GM12878 (cell line): ENCODE results near the gene ADAMTSL3. TPM values are rescaled to one million over a fixed set of nuclear protein-coding genes. Genes with fewer than 3 reads are reported as not detected.
A peak's percentile ranks its signal among the peaks of the same experiment; 100 is the strongest.

Experiments used
- ATAC-seq: fragments of 200-7000 bp; cut with Tn5 transposase; 3 replicates; pipeline ENCODE4 v1.9.1; 2020; ENCODE audit warnings: mild to moderate bottlenecking, moderate library complexity
- BruUV-seq: library from RNA; stranded (reverse); fragments of 400-500 nt; replicated peaks from 2 replicates; lab custom pipeline; 2021; lab: Mats Ljungman, UMichigan
- CTCF ChIA-PET: fragments of 300-600 bp; sonication (Branson Sonifier 250); formaldehyde crosslinking; extraction: SDS; loops from one replicate; lab custom pipeline; 2021; ENCODE audit warnings: inconsistent platforms; lab: Yijun Ruan, JAX
- POLR2A ChIA-PET: fragments of 350-600 bp; formaldehyde crosslinking; extraction: SDS; loops from one replicate; lab custom pipeline; 2021; ENCODE audit warnings: inconsistent platforms; lab: Charles Lee
- RAD21 ChIA-PET: fragments of 300-600 bp; sonication (Branson Sonifier 250); formaldehyde crosslinking; loops from one replicate; lab custom pipeline; 2023; ENCODE audit warnings: antibody characterized with exemption; ENCODE audit not compliant: unreplicated experiment; lab: Charles Lee
- SMC1A ChIA-PET: fragments of 300-600 bp; sonication (Branson Sonifier 250); formaldehyde crosslinking; loops from one replicate; lab custom pipeline; 2023; ENCODE audit not compliant: unreplicated experiment, uncharacterized antibody; lab: Charles Lee
- DNase-seq: peaks from one replicate; pipeline ENCODE4 v3.0.0-alpha.2; 2011; ENCODE audit warnings: low read depth, low spot score
- FAIRE-seq: peaks from 3 replicates; lab custom pipeline; 2011; peaks lifted over from hg19 to GRCh38; lab: Jason Lieb, UNC
- H2AFZ ChIP-seq: 2 replicates; pipeline ENCODE4 v1.6.0; 2011; ENCODE audit warnings: low read depth, low read length, control low read depth; ENCODE audit not compliant: control insufficient read depth
- H3K27ac ChIP-seq: 2 replicates; pipeline ENCODE4 v1.5.1; 2011; ENCODE audit warnings: control low read depth; ENCODE audit not compliant: control insufficient read depth, insufficient read depth
- H3K27me3 ChIP-seq, 2 experiments: replicated peaks in 1 of 2; 2 replicates each; pipeline versions ENCODE4 v1.6.0 to v1.6.1; 2011; ENCODE audit warnings: low read length in 1 of 2; ENCODE audit not compliant: control insufficient read depth in 2 of 2, insufficient read depth in 2 of 2
- H3K36me3 ChIP-seq, 2 experiments: 2 replicates each; pipeline ENCODE4 v1.5.1; 2011; ENCODE audit warnings: low read length in 1 of 2; ENCODE audit not compliant: control insufficient read depth in 2 of 2, insufficient read depth in 2 of 2
- H3K4me1 ChIP-seq: 2 replicates; pipeline ENCODE4 v1.6.1; 2011; ENCODE audit warnings: mild to moderate bottlenecking, low read length, moderate library complexity, mixed read lengths; ENCODE audit not compliant: control insufficient read depth, insufficient read depth
- H3K4me2 ChIP-seq: 2 replicates; pipeline ENCODE4 v1.6.0; 2011; ENCODE audit warnings: control low read depth; ENCODE audit not compliant: control insufficient read depth, insufficient read depth
- H3K4me3 ChIP-seq: fragments of 200-600 bp; sonication (generic); 2 replicates; pipeline ENCODE4 v1.5.1; 2016
- H3K79me2 ChIP-seq: 2 replicates; pipeline ENCODE4 v1.6.0; 2011; ENCODE audit warnings: low read length; ENCODE audit not compliant: control insufficient read depth, insufficient read depth
- H3K9ac ChIP-seq: 2 replicates; pipeline ENCODE4 v1.8.0; 2011; ENCODE audit warnings: low read length, control low read depth, mixed read lengths; ENCODE audit not compliant: control insufficient read depth, insufficient read depth
- H3K9me3 ChIP-seq: replicated peaks from 3 replicates; pipeline ENCODE4 v1.5.1; 2011; ENCODE audit warnings: mild to moderate bottlenecking, low read length; ENCODE audit not compliant: control insufficient read depth, insufficient read depth
- H4K20me1 ChIP-seq: 2 replicates; pipeline ENCODE4 v1.6.0; 2011; ENCODE audit not compliant: control insufficient read depth, insufficient read depth
- NR2F1 ChIP-seq: fragments of 450-650 bp; conservative IDR thresholded peaks from 2 replicates; pipeline ENCODE4 v1.6.1; 2017; ENCODE audit warnings: mild to moderate bottlenecking
- RAD21 ChIP-seq: IDR thresholded peaks from 2 replicates; pipeline ENCODE4 v1.6.1; 2011; ENCODE audit warnings: mild to moderate bottlenecking, low read depth, low read length, moderate library complexity; ENCODE audit not compliant: insufficient read depth
- SMC3 ChIP-seq: IDR thresholded peaks from 2 replicates; pipeline ENCODE4 v1.6.1; 2011; ENCODE audit warnings: low read length, improper control_type of control experiment, borderline replicate concordance
- SREBF1 ChIP-seq: IDR thresholded peaks from 2 replicates; pipeline ENCODE4 v1.6.1; 2012; ENCODE audit warnings: mild to moderate bottlenecking, low read length
- WGBS: methylation state at CpG from one replicate; pipeline ENCODE4 v1.1.6; 2016; ENCODE audit warnings: low lambda C conversion rate; ENCODE audit not compliant: insufficient replicate concordance, insufficient coverage; ENCODE audit errors: missing lambda C conversion rate; 5-methylcytosine and 5-hydroxymethylcytosine counted together
- in situ Hi-C: fragments of 300-500 bp; cut with MboI; formaldehyde crosslinking; loops from 9 replicates; pipeline ENCODE4 v1.14.3; 2018; ENCODE audit warnings: mixed read lengths
- intact Hi-C: fragments of 100-400 bp; cut with micrococcal nuclease; formaldehyde crosslinking; loops from one replicate; pipeline ENCODE4 v1.14.2; 2022; ENCODE audit not compliant: unreplicated experiment
- polyA plus RNA-seq, 11 experiments: library from polyadenylated mRNA; depleted of rRNA in 4 of 11; unstranded in 6 of 11; stranded (reverse) in 5 of 11; fragments of >200 nt; fragmentation: Nextera tagmentation in 4 of 11; fragmentation: Illumina TruSeq in 1 of 11; extraction: Ambion mirVana in 4 of 11; extraction: Trizol in 1 of 11; gene quantifications; 1 replicate in 1 of 11; 2 replicates in 10 of 11; pipeline versions ENCODE4 v1.2.1 to v1.2.3, GENCODE V29; 2011 to 2016; ENCODE audit warnings: inconsistent platforms in 2 of 11, missing spikeins in 2 of 11, low read depth in 1 of 11
- total RNA-seq, 4 experiments: library from RNA; depleted of rRNA in 3 of 4; stranded (reverse); fragments of >200 nt in 3 of 4; fragmentation: Illumina TruSeq in 1 of 4; extraction: Trizol in 1 of 4; gene quantifications; 2 replicates each; pipeline versions ENCODE4 v1.2.1 to v1.2.3, GENCODE V29; 2013 to 2021
- TF ChIP-seq, protein P1 (sequence below), 3 experiments: IDR thresholded peaks in 2 of 3; conservative IDR thresholded peaks in 1 of 3; 2 replicates each; pipeline ENCODE4 v1.5.1; 2011; ENCODE audit warnings: low read depth in 3 of 3, low read length in 3 of 3, mild to moderate bottlenecking in 3 of 3, control low read depth in 2 of 3, moderate library complexity in 2 of 3, inconsistent platforms in 1 of 3, mixed read lengths in 1 of 3; ENCODE audit not compliant: control insufficient read depth in 2 of 3, insufficient read depth in 1 of 3; ENCODE audit errors: extremely low read depth in 1 of 3

The ADAMTSL3 gene
- total and polyA plus RNA-seq, 10 of the 15 experiments (the other 5 are each of a cell fraction or from before 2014, with no cell fraction given), result 0.01 to 0.28 (median 0.13) TPM

DNA sequence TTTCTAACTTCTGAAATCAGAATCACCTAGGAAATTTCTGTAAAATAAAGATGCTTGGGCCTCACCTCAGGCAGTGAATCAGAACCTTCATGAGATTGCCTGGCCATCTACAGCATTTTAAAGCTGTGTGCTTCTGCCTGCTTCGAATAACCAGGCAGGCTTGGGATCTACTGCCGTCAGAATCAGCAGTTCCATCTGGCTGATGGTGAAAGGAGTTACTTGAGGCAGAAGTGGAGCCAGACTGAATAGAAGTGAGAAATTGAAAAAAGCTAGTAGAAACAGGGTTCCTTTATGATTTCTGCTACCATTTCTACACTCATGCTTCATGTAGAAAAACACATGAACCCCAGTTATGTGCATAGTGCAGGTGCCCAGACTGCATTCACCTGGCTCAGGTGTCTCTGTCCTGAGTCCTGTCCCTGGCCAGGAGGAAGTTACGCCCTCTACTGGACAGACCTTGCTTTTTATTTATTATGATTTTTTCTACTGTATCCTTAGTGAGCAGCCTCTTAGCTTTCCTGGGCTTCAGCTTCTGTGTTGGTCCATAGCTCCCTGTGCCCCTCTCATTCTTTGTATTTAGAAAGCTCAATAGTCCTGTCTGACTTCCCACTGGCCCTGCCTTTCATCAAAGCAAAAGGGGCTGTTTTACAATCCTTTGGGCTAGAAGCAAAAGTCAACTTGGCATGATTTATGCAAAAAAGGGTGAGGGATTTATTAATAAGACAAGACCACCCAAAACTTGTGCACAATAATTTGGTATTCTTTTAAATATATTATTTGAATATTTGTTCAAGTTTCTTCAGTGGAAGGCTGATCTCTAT lies 380.9 kb downstream of the ADAMTSL3 start:
- CTCF ChIA-PET, result interaction anchor here (0.7 to 2.4 kb wide), 29 partner anchors 10 to 787 kb away, joined by 3 to 13 read pairs (median 4); no protein-coding TSS in a partner anchor
- RAD21 ChIA-PET, result interaction anchor here (0.8 to 1.4 kb wide), 2 partner anchors 220 to 469 kb away, joined by 3 read pairs; no protein-coding TSS in a partner anchor
- POLR2A ChIA-PET, result no interaction called here
- no TSS peak for BruUV-seq
- no peaks in the 10 kb centered on the region for H3K79me2 ChIP-seq
- no peak overlapping the region for H3K9ac ChIP-seq
- no peaks in the 10 kb centered on the region for H3K36me3 ChIP-seq
- no peak overlapping the region for H2AFZ ChIP-seq
- H4K20me1 ChIP-seq, result no peaks in the 10 kb centered on the region
- H3K9me3 ChIP-seq, result no peaks in the 10 kb centered on the region; the same call in 2 of the 3 replicates
- H3K4me2 ChIP-seq, result no peak overlapping the region
- TF ChIP-seq RAD21 (peak; percentile 42), SREBF1 (no peak), SMC3 (peak; percentile 40; the same call in 1 of the 2 replicates), NR2F1 (no peak)
- TF ChIP-seq, protein P1, sequence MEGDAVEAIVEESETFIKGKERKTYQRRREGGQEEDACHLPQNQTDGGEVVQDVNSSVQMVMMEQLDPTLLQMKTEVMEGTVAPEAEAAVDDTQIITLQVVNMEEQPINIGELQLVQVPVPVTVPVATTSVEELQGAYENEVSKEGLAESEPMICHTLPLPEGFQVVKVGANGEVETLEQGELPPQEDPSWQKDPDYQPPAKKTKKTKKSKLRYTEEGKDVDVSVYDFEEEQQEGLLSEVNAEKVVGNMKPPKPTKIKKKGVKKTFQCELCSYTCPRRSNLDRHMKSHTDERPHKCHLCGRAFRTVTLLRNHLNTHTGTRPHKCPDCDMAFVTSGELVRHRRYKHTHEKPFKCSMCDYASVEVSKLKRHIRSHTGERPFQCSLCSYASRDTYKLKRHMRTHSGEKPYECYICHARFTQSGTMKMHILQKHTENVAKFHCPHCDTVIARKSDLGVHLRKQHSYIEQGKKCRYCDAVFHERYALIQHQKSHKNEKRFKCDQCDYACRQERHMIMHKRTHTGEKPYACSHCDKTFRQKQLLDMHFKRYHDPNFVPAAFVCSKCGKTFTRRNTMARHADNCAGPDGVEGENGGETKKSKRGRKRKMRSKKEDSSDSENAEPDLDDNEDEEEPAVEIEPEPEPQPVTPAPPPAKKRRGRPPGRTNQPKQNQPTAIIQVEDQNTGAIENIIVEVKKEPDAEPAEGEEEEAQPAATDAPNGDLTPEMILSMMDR (IDR thresholded peaks at IDR 0.05 in 2 of 3, conservative IDR thresholded peaks at IDR 0.05 in 1 of 3; ENCODE audit: control insufficient read depth in 2 of 3, extremely low read depth in 1 of 3, insufficient read depth in 1 of 3, low read depth in 3 of 3, low read length in 3 of 3), result peak; percentile 45 to 66 (median 46); a peak in 5 of 6 replicates
- 3% methylated on average over 3 of the region's 3 CpGs for WGBS
- intact Hi-C loops (loop anchor here (1.0 to 2.0 kb wide), 2 partner anchors 300 to 596 kb away; no protein-coding TSS in a partner anchor), in situ Hi-C loops (loop anchor here (5.0 to 10.0 kb wide), 2 partner anchors 472 to 780 kb away; no protein-coding TSS in a partner anchor)
- no peak for FAIRE-seq
- H3K27ac ChIP-seq, result no peak overlapping the region
- DNase-seq, result no peak
- no peaks in the 10 kb centered on the region for H3K4me1 ChIP-seq
- ATAC-seq, result peak; percentile 84
- no peak overlapping the region for H3K4me3 ChIP-seq
- SMC1A ChIA-PET, result interaction anchor here (0.9 to 2.0 kb wide), 8 partner anchors 23 to 786 kb away, joined by 3 to 10 read pairs (median 4); no protein-coding TSS in a partner anchor
- no peaks in the 10 kb centered on the region for H3K27me3 ChIP-seq
